K562 (cell line): ENCODE data around the gene SCYGR2. TPM values are rescaled to one million over a fixed set of nuclear protein-coding genes. Genes with fewer than 3 reads are reported as not detected.

Experiments used
- ARID2 ChIP-seq: fragments of 450-650 bp; IDR thresholded peaks from 2 replicates; pipeline ENCODE4 v1.6.1; 2017; ENCODE audit warnings: antibody characterized with exemption, mild to moderate bottlenecking
- BCOR ChIP-seq: fragments of 450-650 bp; IDR thresholded peaks from 2 replicates; pipeline ENCODE4 v1.6.1; 2016
- BRD4 ChIP-seq: fragments of 200-600 bp; sonication (generic); IDR thresholded peaks from 2 replicates; pipeline ENCODE4 v1.6.1; 2017; ENCODE audit warnings: inconsistent platforms
- MTA3 ChIP-seq: fragments of 450-650 bp; formaldehyde crosslinking; IDR thresholded peaks from 2 replicates; pipeline ENCODE4 v1.6.1; 2017; ENCODE audit warnings: mild to moderate bottlenecking, borderline replicate concordance
- POLR2A ChIP-seq: fragments of 450-650 bp; conservative IDR thresholded peaks from 2 replicates; pipeline ENCODE4 v1.6.1; 2016
- PRPF4 ChIP-seq: fragments of 200-400 bp; formaldehyde crosslinking; IDR thresholded peaks from one replicate; pipeline ENCODE4 v1.6.1; 2017; ENCODE audit warnings: low read length, low read depth, mild to moderate bottlenecking; ENCODE audit not compliant: insufficient read depth, poor library complexity, severe bottlenecking
- polyA plus RNA-seq, 8 experiments: library from polyadenylated mRNA; depleted of rRNA in 4 of 8; stranded (reverse) in 5 of 8; unstranded in 3 of 8; fragments of >200 nt; fragmentation: Nextera tagmentation in 2 of 8; fragmentation: Illumina TruSeq in 1 of 8; extraction: Ambion mirVana in 2 of 8; extraction: Trizol in 1 of 8; gene quantifications; 2 replicates each; pipeline versions ENCODE4 v1.2.1 to v1.2.3, GENCODE V29; 2011 to 2014; ENCODE audit warnings: inconsistent platforms in 1 of 8, missing spikeins in 1 of 8
- total RNA-seq, 7 experiments: library from RNA; depleted of rRNA in 6 of 7; stranded (reverse); fragments of >200 nt in 6 of 7; fragmentation: Illumina TruSeq in 2 of 7; extraction: Trizol in 2 of 7; gene quantifications; 2 replicates each; pipeline versions ENCODE4 v1.2.1 to v1.2.3, GENCODE V29; 2011 to 2021; ENCODE audit warnings: low replicate concordance in 1 of 7
- TF ChIP-seq, protein P1 (sequence below), 2 experiments: fragments of 450-650 bp in 1 of 2; sonication (generic) in 1 of 2; formaldehyde crosslinking; conservative IDR thresholded peaks; 2 replicates each; pipeline versions ENCODE4 v1.4.0 to v1.8.1; 2020 to 2022; ENCODE audit warnings: mild to moderate bottlenecking in 1 of 2, missing genetic modification reagents in 1 of 2
- TF ChIP-seq, protein P2 (sequence below): IDR thresholded peaks from 2 replicates; pipeline ENCODE4 v1.6.1; 2014; ENCODE audit warnings: antibody characterized with exemption
- TF ChIP-seq, protein P3 (sequence below): fragments of 450-650 bp; formaldehyde crosslinking; IDR thresholded peaks from 2 replicates; pipeline ENCODE4 v1.4.0; 2020; ENCODE audit warnings: mild to moderate bottlenecking, moderate library complexity

The SCYGR2 gene
- total and polyA plus RNA-seq, 9 of the 15 experiments (the other 6 are each of a cell fraction or from before 2014, with no cell fraction given): not detected

DNA sequence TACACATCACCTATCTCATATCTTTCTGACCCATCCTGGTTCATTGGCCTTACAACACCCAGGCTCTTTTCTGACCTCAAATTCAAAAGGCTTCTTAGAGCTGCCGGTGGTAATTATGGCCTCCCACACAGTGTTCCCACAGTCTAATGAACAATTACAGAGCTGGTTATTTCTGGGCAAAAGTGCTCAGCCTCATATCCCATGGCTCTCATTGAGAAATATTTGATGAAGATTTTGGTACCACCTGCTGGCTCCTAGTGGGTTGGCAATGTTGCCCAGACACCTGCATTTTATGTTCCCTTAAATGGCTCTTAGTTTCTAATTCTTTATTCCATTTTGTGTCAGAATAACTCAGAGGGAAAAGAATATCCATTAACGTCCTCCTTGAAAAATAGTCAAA is 20.1 kb upstream of the SCYGR2 start (continued):
- TF ChIP-seq ARID2 (no peak), BCOR (no peak), PRPF4 (no peak), POLR2A (no peak), MTA3 (no peak), BRD4 (no peak)
- TF ChIP-seq, protein P1, sequence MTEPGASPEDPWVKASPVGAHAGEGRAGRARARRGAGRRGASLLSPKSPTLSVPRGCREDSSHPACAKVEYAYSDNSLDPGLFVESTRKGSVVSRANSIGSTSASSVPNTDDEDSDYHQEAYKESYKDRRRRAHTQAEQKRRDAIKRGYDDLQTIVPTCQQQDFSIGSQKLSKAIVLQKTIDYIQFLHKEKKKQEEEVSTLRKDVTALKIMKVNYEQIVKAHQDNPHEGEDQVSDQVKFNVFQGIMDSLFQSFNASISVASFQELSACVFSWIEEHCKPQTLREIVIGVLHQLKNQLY (CRISPR knock-in tag; conservative IDR thresholded peaks at IDR 0.05): no peak
- TF ChIP-seq, protein P2, sequence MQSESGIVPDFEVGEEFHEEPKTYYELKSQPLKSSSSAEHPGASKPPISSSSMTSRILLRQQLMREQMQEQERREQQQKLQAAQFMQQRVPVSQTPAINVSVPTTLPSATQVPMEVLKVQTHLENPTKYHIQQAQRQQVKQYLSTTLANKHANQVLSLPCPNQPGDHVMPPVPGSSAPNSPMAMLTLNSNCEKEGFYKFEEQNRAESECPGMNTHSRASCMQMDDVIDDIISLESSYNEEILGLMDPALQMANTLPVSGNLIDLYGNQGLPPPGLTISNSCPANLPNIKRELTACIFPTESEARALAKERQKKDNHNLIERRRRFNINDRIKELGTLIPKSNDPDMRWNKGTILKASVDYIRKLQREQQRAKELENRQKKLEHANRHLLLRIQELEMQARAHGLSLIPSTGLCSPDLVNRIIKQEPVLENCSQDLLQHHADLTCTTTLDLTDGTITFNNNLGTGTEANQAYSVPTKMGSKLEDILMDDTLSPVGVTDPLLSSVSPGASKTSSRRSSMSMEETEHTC: no peak
- TF ChIP-seq, protein P3, sequence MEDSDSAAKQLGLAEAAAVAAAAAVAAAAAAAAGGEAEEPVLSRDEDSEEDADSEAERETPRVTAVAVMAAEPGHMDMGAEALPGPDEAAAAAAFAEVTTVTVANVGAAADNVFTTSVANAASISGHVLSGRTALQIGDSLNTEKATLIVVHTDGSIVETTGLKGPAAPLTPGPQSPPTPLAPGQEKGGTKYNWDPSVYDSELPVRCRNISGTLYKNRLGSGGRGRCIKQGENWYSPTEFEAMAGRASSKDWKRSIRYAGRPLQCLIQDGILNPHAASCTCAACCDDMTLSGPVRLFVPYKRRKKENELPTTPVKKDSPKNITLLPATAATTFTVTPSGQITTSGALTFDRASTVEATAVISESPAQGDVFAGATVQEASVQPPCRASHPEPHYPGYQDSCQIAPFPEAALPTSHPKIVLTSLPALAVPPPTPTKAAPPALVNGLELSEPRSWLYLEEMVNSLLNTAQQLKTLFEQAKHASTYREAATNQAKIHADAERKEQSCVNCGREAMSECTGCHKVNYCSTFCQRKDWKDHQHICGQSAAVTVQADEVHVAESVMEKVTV: no peak
